CD4-positive, alpha-beta T cell treated with Interleukin-17A for 1 hour (primary cell): ENCODE data around the gene ZCCHC4.

Source experiments
- DNase-seq: peaks from one replicate; pipeline ENCODE4 v3.0.0-alpha.2; 2020

The ZCCHC4 gene

GRCh38 chr4:25312496-25313200 lies at the start of gene ZCCHC4:
TSS of gene ZCCHC4 (plus strand) at chr4:25312774. CDS start at chr4:25312810, 36 bp downstream.
- DNase-seq = peak; percentile 90

GRCh38 chr4:25271866-25272265 lies 40.7 kb upstream of the ZCCHC4 start:
- DNase-seq = no peak

GRCh38 chr4:25280210-25280609 lies 32.4 kb upstream of the ZCCHC4 start:
- DNase-seq = no peak

GRCh38 chr4:25283948-25284347 lies 28.6 kb upstream of the ZCCHC4 start:
- no peak for DNase-seq

GRCh38 chr4:25284466-25284865 lies 28.1 kb upstream of the ZCCHC4 start:
- DNase-seq = no peak

GRCh38 chr4:25290490-25291067 lies 22.0 kb upstream of the ZCCHC4 start:
- DNase-seq = no peak

GRCh38 chr4:25291158-25291733 lies 21.3 kb upstream of the ZCCHC4 start:
- no peak for DNase-seq

GRCh38 chr4:25297528-25298242 lies 14.9 kb upstream of the ZCCHC4 start:
- DNase-seq = no peak

- no peak for DNase-seq
These were observed 12.9 kb upstream of the ZCCHC4 start for GRCh38 chr4:25299476-25300203.

GRCh38 chr4:25301471-25301870 lies 11.1 kb upstream of the ZCCHC4 start:
- DNase-seq = no peak

- no peak for DNase-seq
These were observed 9.9 kb upstream of the ZCCHC4 start for GRCh38 chr4:25302626-25303025.

- DNase-seq = no peak
These were observed 9.0 kb upstream of the ZCCHC4 start for GRCh38 chr4:25303578-25303977.

GRCh38 chr4:25306518-25307057 lies 6.0 kb upstream of the ZCCHC4 start:
- DNase-seq = no peak

GRCh38 chr4:25307596-25307995 lies 5.0 kb upstream of the ZCCHC4 start:
- DNase-seq = no peak

GRCh38 chr4:25308306-25308705 lies 4.3 kb upstream of the ZCCHC4 start:
- DNase-seq = no peak

- no peak for DNase-seq
These were observed 3.8 kb upstream of the ZCCHC4 start for GRCh38 chr4:25308761-25309160.

- no peak for DNase-seq
These were observed 2.3 kb upstream of the ZCCHC4 start for GRCh38 chr4:25310066-25310802.

- no peak for DNase-seq
These were observed 1.8 kb upstream of the ZCCHC4 start for GRCh38 chr4:25310803-25311166.

- DNase-seq = no peak
These were observed 774 bp downstream of the ZCCHC4 start for GRCh38 chr4:25313201-25313895.

GRCh38 chr4:25320336-25320735 lies 7.8 kb downstream of the ZCCHC4 start:
- no peak for DNase-seq

GRCh38 chr4:25320773-25321172 lies 8.2 kb downstream of the ZCCHC4 start:
- no peak for DNase-seq

GRCh38 chr4:25321703-25322102 lies 9.1 kb downstream of the ZCCHC4 start:
- DNase-seq = no peak
